HL-60 (cell line): ENCODE measurements around the gene HOXD13.

Source experiments
- DNase-seq, 2 experiments: peaks; one replicate each; pipeline ENCODE4 v3.0.0-alpha.2; 2010 to 2020; ENCODE audit warnings: low read depth in 1 of 2, low spot score in 1 of 2
- H3K27ac ChIP-seq: fragments of 250-450 bp; sonication (Bioruptor Pico); replicated peaks from 2 replicates; pipeline ENCODE4 v1.5.1; 2020; ENCODE audit warnings: mild to moderate bottlenecking, moderate library complexity
- H3K27me3 ChIP-seq: fragments of 250-450 bp; sonication (Bioruptor Pico); 2 replicates; pipeline ENCODE4 v1.5.1; 2021; ENCODE audit warnings: mild to moderate bottlenecking, moderate library complexity; ENCODE audit not compliant: insufficient read depth, poor library complexity, severe bottlenecking
- H3K4me3 ChIP-seq: replicated peaks from 2 replicates; pipeline ENCODE4 v1.5.1; 2011; ENCODE audit warnings: mild to moderate bottlenecking, control low read depth, low read length; ENCODE audit not compliant: insufficient read depth
- GABPA ChIP-seq: IDR thresholded peaks from 2 replicates; pipeline ENCODE4 v1.6.1; 2012; ENCODE audit warnings: low read depth
- POLR2AphosphoS5 ChIP-seq: IDR thresholded peaks from 2 replicates; pipeline ENCODE4 v1.6.1; 2012; ENCODE audit warnings: low read depth
- SPI1 ChIP-seq: IDR thresholded peaks from 2 replicates; pipeline ENCODE4 v1.6.1; 2012; ENCODE audit warnings: low read depth, mild to moderate bottlenecking, borderline replicate concordance
- TF ChIP-seq, protein P1 (sequence below): IDR thresholded peaks from one replicate; pipeline ENCODE4 v1.5.1; 2011; ENCODE audit warnings: low read length, control low read depth, inconsistent platforms; ENCODE audit not compliant: insufficient read depth
- TF ChIP-seq, protein P2 (sequence below): IDR thresholded peaks from 2 replicates; pipeline ENCODE4 v1.6.1; 2012; ENCODE audit warnings: low read depth; ENCODE audit not compliant: insufficient replicate concordance

Gene HOXD13

DNA sequence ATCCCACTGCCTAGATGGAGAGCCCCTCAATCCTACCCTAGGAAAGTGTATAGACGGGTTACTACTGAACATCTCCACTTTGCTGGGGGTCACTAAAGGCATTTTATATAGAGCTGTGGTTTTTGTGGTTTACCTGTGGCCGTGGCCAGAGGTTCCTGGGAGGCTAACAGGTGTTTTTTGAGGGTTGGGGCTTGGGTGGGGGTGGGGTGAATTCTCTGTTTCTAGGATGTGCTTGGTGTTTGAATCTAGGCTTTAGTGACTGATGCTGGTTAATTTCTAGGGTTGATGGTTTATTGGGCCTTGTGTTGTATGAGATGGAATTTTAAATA is 44.7 kb downstream of the HOXD13 start:
- Histone ChIP-seq H3K4me3 (no peak overlapping the region), H3K27ac (no peak overlapping the region), H3K27me3 (peaks cover 81% of the 10 kb centered on the region)
- TF ChIP-seq, protein P1, sequence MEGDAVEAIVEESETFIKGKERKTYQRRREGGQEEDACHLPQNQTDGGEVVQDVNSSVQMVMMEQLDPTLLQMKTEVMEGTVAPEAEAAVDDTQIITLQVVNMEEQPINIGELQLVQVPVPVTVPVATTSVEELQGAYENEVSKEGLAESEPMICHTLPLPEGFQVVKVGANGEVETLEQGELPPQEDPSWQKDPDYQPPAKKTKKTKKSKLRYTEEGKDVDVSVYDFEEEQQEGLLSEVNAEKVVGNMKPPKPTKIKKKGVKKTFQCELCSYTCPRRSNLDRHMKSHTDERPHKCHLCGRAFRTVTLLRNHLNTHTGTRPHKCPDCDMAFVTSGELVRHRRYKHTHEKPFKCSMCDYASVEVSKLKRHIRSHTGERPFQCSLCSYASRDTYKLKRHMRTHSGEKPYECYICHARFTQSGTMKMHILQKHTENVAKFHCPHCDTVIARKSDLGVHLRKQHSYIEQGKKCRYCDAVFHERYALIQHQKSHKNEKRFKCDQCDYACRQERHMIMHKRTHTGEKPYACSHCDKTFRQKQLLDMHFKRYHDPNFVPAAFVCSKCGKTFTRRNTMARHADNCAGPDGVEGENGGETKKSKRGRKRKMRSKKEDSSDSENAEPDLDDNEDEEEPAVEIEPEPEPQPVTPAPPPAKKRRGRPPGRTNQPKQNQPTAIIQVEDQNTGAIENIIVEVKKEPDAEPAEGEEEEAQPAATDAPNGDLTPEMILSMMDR, result no peak
- TF ChIP-seq, protein P2, sequence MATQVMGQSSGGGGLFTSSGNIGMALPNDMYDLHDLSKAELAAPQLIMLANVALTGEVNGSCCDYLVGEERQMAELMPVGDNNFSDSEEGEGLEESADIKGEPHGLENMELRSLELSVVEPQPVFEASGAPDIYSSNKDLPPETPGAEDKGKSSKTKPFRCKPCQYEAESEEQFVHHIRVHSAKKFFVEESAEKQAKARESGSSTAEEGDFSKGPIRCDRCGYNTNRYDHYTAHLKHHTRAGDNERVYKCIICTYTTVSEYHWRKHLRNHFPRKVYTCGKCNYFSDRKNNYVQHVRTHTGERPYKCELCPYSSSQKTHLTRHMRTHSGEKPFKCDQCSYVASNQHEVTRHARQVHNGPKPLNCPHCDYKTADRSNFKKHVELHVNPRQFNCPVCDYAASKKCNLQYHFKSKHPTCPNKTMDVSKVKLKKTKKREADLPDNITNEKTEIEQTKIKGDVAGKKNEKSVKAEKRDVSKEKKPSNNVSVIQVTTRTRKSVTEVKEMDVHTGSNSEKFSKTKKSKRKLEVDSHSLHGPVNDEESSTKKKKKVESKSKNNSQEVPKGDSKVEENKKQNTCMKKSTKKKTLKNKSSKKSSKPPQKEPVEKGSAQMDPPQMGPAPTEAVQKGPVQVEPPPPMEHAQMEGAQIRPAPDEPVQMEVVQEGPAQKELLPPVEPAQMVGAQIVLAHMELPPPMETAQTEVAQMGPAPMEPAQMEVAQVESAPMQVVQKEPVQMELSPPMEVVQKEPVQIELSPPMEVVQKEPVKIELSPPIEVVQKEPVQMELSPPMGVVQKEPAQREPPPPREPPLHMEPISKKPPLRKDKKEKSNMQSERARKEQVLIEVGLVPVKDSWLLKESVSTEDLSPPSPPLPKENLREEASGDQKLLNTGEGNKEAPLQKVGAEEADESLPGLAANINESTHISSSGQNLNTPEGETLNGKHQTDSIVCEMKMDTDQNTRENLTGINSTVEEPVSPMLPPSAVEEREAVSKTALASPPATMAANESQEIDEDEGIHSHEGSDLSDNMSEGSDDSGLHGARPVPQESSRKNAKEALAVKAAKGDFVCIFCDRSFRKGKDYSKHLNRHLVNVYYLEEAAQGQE, result no peak
- no peak for TF ChIP-seq GABPA
- TF ChIP-seq SPI1, result no peak
- no peak for TF ChIP-seq POLR2AphosphoS5
- DNase-seq, result no peak

DNA sequence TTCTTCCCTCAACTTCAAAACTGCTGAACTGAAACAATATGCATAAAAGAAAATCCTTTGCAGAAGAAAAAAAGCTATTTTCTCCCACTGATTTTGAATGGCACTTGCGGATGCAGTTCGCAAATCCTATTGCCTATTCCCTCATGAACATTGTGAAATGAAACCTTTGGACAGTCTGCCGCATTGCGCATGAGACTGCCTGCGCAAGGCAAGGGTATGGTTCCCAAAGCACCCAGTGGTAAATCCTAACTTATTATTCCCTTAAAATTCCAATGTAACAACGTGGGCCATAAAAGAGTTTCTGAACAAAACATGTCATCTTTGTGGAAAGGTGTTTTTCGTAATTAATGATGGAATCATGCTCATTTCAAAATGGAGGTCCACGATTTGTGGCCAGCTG is 45.4 kb downstream of the HOXD13 start:
- TF ChIP-seq SPI1, result no peak
- no peak for TF ChIP-seq GABPA
- TF ChIP-seq, protein P1, result no peak
- no peak for TF ChIP-seq POLR2AphosphoS5
- TF ChIP-seq, protein P2, result no peak
- Histone ChIP-seq H3K27me3 (peaks cover 74% of the 10 kb centered on the region), H3K27ac (no peak overlapping the region), H3K4me3 (no peak overlapping the region)
- no peak for DNase-seq

DNA sequence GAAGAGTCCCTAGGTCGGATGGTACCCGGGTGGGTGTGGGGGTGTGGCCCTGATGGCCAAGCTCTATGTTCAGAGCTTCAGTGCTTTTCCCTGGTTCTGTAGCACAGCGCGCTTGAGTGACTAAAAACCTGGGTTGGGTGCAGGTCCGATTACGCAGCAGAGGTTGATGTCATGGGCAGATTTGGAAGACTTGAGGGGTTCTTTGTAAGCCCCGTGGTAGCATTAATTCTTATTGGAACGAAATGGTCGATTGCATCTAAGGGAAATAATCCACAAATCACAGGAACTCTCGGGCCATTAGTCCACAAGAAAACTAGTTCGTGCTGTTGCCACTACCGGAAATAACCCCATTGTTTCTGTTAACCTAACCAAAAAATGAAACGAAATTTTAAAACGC is 46.0 kb downstream of the HOXD13 start:
- Histone ChIP-seq H3K27ac (no peak overlapping the region), H3K27me3 (peaks cover 67% of the 10 kb centered on the region), H3K4me3 (no peak overlapping the region)
- TF ChIP-seq, protein P2, result no peak
- no peak for DNase-seq
